Measurements from ENCODE around the gene CASS4. TPM values are rescaled to one million over a fixed set of nuclear protein-coding genes. Genes with fewer than 3 reads are reported as not detected.

Gene CASS4
- total and polyA plus RNA-seq, 2 donors (not counting 3 experiments of a cell fraction or from before 2014, with no cell fraction given), result not detected

GRCh38 chr20:56388882-56389281 is 23.2 kb upstream of the CASS4 start:
- Histone ChIP-seq H3K9me1 (replicated peaks; ENCODE audit: control insufficient read depth, extremely low read depth, insufficient read depth, low read length) (no peaks in the 10 kb centered on the region), H4K20me1 (replicated peaks; ENCODE audit: control insufficient read depth, extremely low read depth, insufficient read depth, low read length) (no peaks in the 10 kb centered on the region), H3K27me3 (ENCODE audit: control insufficient read depth in 2 of 2, insufficient read depth in 2 of 2, low read length in 2 of 2) (no peaks in the 10 kb centered on the region), H3K79me2 (ENCODE audit: control insufficient read depth, insufficient read depth, low read length) (peaks cover 74% of the 10 kb centered on the region), H3K4me3 (replicated peaks in 1 of 3; ENCODE audit: insufficient read depth in 1 of 3, low read depth in 1 of 3, low read length in 3 of 3) (no peak overlapping the region), H3K36me3 (ENCODE audit: control insufficient read depth in 2 of 2, extremely low read depth in 1 of 2, insufficient read depth in 2 of 2, low read length in 2 of 2) (peaks cover 2 to 12% of the 10 kb centered on the region in 2 experiments), H3K9ac (replicated peaks; ENCODE audit: extremely low read depth, insufficient read depth, low read length) (no peak overlapping the region), H2AFZ (ENCODE audit: low read depth, low read length) (no peak overlapping the region), H3K4me1 (ENCODE audit: control insufficient read depth, extremely low read depth, insufficient read depth, low read length) (peaks cover 11% of the 10 kb centered on the region), H3K4me2 (ENCODE audit: insufficient read depth, low read length) (no peak overlapping the region), H3K27ac (ENCODE audit: insufficient read depth, low read depth, low read length) (no peak overlapping the region), H3K9me3 (replicated peaks; ENCODE audit: control insufficient read depth, insufficient read depth, low read length) (no peaks in the 10 kb centered on the region)
- BruUV-seq (replicated peaks), result no TSS peak
- ChIA-PET POLR2A (no interaction called here), CTCF (no interaction called here)
- no peak for FAIRE-seq
- DNase-seq (ENCODE audit: low read depth, low spot score), result no peak
- dilution Hi-C loops (cut with MboI; ENCODE audit: extremely low pct_ligation_motif_present, low sequenced_read_pairs), result no loop called here
- intact Hi-C loops (cut with micrococcal nuclease), result no loop called here
- TF ChIP-seq POLR2A (IDR thresholded peaks at IDR 0.05; ENCODE audit: low read depth, low read length) (no peak), POLR2AphosphoS5 (IDR thresholded peaks at IDR 0.05; ENCODE audit: insufficient read depth, low read depth, low read length) (no peak), FOS (IDR thresholded peaks at IDR 0.05; ENCODE audit: borderline replicate concordance, insufficient read depth, low read length) (no peak), CTCF (IDR thresholded peaks at IDR 0.05; ENCODE audit: extremely low read depth in 1 of 2, insufficient read depth in 1 of 2, low read depth in 1 of 2, low read length in 2 of 2) (no peak), MAX (IDR thresholded peaks at IDR 0.05; ENCODE audit: insufficient read depth, insufficient read length) (no peak), MYC (IDR thresholded peaks at IDR 0.05; ENCODE audit: low read depth, low read length) (no peak), JUN (IDR thresholded peaks at IDR 0.05; ENCODE audit: borderline replicate concordance, insufficient read depth, insufficient read length, low read depth) (no peak), EZH2 (IDR thresholded peaks at IDR 0.05; ENCODE audit: borderline replicate concordance, low read depth, low read length, severe bottlenecking) (no peak), GATA2 (IDR thresholded peaks at IDR 0.05; ENCODE audit: insufficient read depth, insufficient read length, low read depth, low read length) (no peak)
